Frontal cortex (tissue), 4 donors: ENCODE data around the gene TLCD1. TPM values are rescaled to one million over a fixed set of nuclear protein-coding genes. Genes with fewer than 3 reads are reported as not detected.
A peak's percentile ranks its signal among the peaks of the same experiment; 100 is the strongest.

Experiments
- DNase-seq, 2 donors: peaks; one replicate each; pipeline ENCODE4 v3.0.0; 2012; ENCODE audit warnings: low spot score in 2 of 2
- FAIRE-seq: peaks from 2 replicates; lab custom pipeline; 2012; peaks lifted over from hg19 to GRCh38; lab: Jason Lieb, UNC
- total RNA-seq: library from RNA; depleted of rRNA; stranded (reverse); fragments of >200 nt; gene quantifications from one replicate; pipeline ENCODE4 v1.2.3, GENCODE V29; 2014
- donor health status: control.
- donor health status: control.
- donor health status: control.

Gene TLCD1
- under 0.01 TPM for total RNA-seq

GRCh38 chr17:28726226-28726626, at the start of gene TLCD1:
Gene TLCD1, minus strand, starts transcription at chr17:28726233. Its CDS starts 136 bp downstream, at chr17:28726097.
- peak; percentile 77 to 78 for DNase-seq
- no peak for FAIRE-seq

GRCh38 chr17:28774206-28774605, 48.2 kb upstream of the TLCD1 start:
- FAIRE-seq (no peak), DNase-seq (no peak)

- DNase-seq (no peak), FAIRE-seq (no peak)
Measured at GRCh38 chr17:28773736-28774135, 47.7 kb upstream of the TLCD1 start.

- no peak for FAIRE-seq
- no peak for DNase-seq
Measured at GRCh38 chr17:28765038-28765437, 39.0 kb upstream of the TLCD1 start.

- no peak for FAIRE-seq
- peak; percentile 52 to 60 for DNase-seq
Measured at GRCh38 chr17:28763804-28764266, 37.8 kb upstream of the TLCD1 start.

GRCh38 chr17:28763137-28763799, 37.2 kb upstream of the TLCD1 start:
- FAIRE-seq (no peak), DNase-seq (no peak)

- no peak for DNase-seq
Measured at GRCh38 chr17:28760601-28761562, 34.8 kb upstream of the TLCD1 start.

GRCh38 chr17:28759256-28759865, 33.3 kb upstream of the TLCD1 start:
- no peak for DNase-seq
- FAIRE-seq: no peak

More at GRCh38 chr17:28760601-28761562, 34.8 kb upstream of the TLCD1 start:
- no peak for FAIRE-seq

- no peak for DNase-seq
- no peak for FAIRE-seq
Measured at GRCh38 chr17:28758411-28759121, 32.5 kb upstream of the TLCD1 start.

- FAIRE-seq: no peak
- no peak for DNase-seq
Measured at GRCh38 chr17:28756049-28756804, 30.2 kb upstream of the TLCD1 start.

GRCh38 chr17:28755486-28755885, 29.5 kb upstream of the TLCD1 start:
- no peak for FAIRE-seq
- DNase-seq: no peak

GRCh38 chr17:28751600-28752366, 25.8 kb upstream of the TLCD1 start:
- DNase-seq (no peak), FAIRE-seq (no peak)

GRCh38 chr17:28750178-28751047, 24.4 kb upstream of the TLCD1 start:
- FAIRE-seq: no peak

GRCh38 chr17:28749516-28750177, 23.6 kb upstream of the TLCD1 start:
- DNase-seq (no peak), FAIRE-seq (no peak)

More at GRCh38 chr17:28750178-28751047, 24.4 kb upstream of the TLCD1 start:
- peak; percentile 67 to 78 for DNase-seq

GRCh38 chr17:28748852-28749515, 23.0 kb upstream of the TLCD1 start:
- DNase-seq (no peak), FAIRE-seq (no peak)
